HG03060 (cell line): Measurements from ENCODE around the gene PRELID1.
"Not testable (repeated sequence)": the region's sequence is repeated elsewhere in the genome, so short reads cannot be mapped to it uniquely, and the experiment has no call there.

Source experiments
- ATAC-seq: cut with Tn5 transposase; IDR thresholded peaks from one replicate; pipeline ENCODE4 v1.9.1; 2021; ENCODE audit warnings: low read depth, moderate number of reproducible peaks; ENCODE audit not compliant: unreplicated experiment

The PRELID1 gene, protein sequence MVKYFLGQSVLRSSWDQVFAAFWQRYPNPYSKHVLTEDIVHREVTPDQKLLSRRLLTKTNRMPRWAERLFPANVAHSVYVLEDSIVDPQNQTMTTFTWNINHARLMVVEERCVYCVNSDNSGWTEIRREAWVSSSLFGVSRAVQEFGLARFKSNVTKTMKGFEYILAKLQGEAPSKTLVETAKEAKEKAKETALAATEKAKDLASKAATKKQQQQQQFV

DNA sequence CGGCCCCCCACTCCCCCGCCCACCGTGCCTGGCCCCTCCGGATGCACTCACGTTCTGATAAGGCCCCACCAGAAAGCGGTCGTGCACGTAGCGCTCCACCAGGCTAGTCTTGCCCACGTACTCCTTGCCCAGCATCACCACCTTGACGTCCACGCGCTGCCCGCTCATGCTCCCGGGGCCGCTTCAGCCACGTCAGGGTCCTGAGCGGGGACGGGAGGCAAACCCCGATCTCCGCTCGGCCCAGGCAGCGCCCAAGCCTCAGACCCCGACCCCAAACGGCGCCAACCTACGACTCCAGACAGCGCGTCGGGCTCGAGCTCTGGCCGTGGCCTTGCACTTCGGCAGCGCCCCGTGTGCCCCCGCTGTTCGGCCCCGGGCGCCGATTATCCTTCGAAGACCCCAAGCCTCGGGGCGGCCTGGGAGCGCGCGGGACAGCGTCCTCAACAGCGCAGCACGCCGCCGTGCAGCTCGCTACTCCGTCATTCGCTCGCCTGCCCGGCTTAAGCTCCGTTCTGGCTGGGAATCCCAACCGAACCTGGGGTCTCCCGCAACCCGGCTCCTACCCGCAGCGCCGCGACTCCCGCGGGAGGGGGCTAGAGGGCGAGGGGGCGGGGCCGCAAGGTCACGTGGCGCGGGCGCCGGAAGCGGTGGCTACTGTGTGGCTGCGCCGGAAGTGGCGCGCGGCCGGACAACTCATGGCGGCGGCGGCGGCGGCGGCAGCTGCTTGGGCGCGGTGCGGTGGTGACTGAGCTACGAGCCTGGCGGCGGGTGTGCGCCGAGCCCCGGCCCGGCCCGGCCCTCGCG, at the start of gene PRELID1, which contains the start of gene RAB24:
Gene PRELID1, plus strand, starts transcription at position 679 of the 804 bp plus-strand sequence. CDS start 187 bp downstream, outside the sequence.
Gene RAB24, minus strand, starts transcription at position 599 of the 804 bp plus-strand sequence. Its CDS starts 431 bp downstream, at position 168.
- ATAC-seq = no peak

DNA sequence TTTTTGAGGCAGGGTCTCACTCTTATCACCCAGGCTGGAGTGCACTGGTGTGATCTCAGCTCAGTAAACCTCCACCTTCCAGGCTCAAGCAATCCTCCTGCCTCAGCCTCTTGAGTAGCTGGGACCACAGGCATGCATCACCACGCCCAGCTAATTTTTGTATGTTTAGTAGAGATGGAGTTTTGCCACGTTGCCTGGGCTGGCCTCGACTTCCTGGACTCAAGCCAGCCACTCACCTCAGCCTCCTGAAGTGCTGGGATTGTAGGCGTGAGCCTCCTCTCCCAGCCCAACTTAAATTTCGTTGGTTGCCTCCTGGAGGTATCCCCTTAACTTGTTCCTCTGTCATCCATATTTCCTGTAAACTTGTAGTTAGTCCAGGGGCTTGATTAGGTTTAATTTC, 47.3 kb upstream of the PRELID1 start:
- ATAC-seq = no peak

DNA sequence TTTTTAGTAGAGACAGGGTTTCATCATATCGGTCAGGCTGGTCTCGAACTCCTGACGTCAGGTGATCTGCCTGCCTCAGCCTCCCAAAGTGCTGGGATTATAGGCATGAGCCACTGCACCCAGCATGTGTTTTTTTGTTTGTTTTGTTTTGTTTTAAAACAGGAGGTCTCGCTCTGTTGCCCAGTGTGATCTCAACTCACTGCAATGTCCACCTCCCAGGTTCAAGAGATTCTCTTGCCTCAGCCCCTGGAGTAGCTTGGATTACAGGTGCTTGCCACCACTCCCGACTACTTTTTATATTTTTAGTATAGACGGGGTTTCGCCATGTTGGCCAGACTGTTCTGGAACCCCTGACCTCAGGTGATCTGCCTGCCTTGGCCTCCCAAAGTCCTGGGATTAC, 44.9 kb upstream of the PRELID1 start:
- not testable (repeated sequence) for ATAC-seq

DNA sequence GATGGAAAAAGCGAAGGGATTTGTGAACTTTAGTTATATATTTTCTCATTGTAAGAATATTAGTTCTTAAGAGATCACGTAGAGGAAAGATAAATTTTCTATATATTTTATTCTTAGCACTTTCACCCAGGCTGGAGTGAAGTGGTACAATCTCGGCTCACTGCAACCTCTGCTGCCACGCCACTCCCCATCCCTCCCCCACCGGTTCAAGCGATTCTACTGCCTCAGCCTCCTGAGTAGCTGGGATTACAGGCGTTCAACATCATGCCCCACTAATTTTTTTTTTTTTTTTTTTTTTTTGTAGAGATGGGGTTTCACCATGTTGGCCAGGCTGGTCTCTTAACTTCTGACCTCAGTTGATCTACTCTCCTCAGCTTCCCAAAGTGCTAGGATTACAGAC, 42.6 kb upstream of the PRELID1 start:
- ATAC-seq = no peak

DNA sequence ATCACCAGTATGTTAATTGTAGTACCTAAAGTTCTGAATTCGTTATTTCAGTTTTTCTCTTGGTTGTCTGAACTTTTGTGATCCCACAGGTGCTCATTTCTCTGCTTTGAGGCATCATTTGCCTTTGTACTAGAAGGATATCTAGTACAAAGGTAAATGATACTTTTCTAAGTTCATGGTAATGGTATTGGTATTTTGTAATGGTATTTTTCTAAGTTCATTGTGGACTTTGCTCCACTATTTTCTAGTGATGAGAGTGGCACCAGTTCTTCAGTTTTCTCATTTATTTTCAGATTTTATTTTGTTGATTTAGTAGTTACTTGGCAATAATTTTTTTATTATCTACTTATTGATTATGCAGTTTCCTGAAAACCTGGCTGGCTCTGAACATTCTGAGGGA, 42.1 kb upstream of the PRELID1 start:
- ATAC-seq = no peak

DNA sequence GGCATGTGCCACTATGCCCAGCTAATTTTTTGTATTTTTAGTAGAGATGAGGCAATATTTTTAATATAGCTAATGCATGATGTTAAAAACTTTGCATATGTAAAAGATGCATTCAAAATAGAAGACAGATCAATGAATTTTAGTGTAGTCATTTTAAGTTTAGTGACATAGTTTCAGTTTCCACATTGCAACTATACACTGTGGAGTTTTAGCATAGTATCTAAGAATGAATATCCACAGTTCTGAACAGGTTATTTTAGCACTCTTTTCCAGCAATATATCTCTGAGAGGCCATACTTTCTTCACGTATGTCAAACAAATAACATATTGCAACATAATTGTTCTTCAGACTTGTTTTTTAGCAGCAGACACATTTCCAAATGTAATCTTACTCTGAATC, 39.4 kb upstream of the PRELID1 start:
- no peak for ATAC-seq

DNA sequence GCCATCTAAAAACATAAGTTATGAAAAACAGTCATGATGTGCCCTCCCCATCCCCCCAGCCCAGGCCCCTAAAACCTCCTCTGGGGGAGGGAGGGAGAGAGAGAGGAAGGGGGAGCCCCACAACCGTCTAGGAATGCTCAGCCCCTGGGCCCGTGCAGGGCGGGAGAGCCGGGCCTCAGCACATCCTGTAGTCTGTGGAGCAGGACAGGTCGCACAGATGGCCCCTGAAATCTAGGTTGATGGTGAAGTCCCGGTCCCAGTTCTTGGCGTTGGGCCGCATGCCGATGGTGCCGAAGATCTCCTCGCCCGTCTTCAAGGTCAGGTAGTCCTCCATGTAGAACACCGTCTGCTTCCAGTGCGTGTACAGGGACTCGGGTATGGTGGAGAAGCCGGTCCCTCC, 38.2 kb upstream of the PRELID1 start:
- no peak for ATAC-seq

DNA sequence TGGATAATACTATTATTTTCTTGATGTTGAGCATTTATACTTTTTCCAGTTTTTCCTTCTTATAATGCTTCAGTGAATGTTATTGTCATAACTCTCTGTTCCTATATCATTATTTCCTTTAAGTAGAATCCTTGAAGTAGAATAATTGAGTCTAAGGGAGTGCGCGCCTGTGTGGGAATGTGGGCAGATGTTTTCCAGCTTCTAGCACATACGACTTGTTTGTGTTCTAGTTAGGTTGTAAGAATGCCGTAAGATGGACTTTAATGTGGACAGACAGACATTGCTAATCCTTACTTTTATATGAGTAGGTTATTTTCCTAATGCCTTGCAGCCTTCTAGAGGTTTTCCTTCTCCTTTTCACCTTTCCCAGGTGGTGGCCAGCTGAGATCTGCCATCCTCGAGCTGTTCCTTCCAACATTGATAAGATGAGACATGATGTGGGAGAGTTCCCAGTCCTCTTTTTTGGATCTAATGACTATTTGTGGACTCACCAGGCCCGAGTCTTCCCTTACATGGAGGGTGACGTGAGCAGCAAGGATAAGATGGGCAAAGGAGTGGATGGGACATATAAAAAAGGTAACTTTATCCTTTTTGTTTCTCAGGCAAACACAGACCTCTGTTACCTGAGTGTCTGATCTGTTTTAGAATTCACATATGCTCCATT, 34.2 kb upstream of the PRELID1 start:
- no peak for ATAC-seq

DNA sequence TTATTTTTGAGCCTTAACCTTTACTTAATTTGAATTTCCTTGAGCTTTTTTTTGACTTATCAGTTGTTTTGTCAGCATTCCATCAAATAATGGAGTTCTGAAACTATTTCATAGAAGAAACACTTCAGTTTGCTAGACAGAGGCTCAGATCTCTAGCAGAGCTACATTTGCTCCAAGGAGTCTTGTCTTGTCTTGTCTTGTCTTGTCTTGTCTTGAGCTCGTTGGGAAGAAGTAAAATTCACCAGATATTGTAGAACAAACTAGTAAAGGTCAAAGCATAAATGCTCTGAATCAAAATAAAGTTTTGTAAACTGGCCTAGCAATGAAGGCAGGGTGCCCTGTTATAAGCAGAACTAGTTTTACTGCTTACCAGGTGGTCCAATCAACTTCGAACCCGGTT, 33.6 kb upstream of the PRELID1 start:
- no peak for ATAC-seq

DNA sequence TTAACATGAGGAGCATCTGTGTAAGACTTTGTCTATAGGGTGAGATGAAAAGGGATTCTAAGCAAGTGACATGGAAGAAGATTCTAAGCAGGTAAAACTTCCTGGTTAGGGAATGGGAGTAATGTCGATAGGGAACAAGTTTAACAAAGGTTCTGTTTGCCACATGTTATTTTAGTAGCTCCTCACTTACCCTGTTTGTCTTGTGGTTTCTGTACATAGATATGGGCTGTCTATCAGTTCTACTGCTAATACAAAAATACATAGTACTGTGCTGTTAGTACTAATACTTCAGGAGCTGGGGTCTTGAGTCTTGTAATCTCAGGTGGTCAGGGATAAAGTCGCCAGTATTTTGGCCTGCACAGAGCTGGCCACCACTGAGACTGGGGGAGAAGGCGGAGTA, 32.9 kb upstream of the PRELID1 start:
- no peak for ATAC-seq

DNA sequence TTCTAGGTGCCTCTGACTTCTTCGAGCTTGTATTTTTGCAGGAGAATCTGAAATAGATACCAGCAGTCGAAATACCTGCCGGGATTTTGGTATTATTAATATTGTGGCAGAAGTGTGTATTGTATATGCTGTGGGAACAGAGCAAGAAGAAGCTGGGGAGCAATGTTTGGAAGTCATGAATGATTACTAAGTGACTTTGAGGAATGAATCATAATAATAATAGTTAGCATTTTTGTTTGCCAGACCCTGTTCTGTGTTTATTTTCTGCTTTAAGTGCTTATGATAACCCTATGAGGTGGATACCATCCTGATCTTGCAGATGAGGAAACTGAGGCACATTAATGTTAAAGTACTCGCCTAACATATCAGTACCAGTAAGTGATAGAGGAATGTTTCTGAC, 32.5 kb upstream of the PRELID1 start:
- no peak for ATAC-seq

DNA sequence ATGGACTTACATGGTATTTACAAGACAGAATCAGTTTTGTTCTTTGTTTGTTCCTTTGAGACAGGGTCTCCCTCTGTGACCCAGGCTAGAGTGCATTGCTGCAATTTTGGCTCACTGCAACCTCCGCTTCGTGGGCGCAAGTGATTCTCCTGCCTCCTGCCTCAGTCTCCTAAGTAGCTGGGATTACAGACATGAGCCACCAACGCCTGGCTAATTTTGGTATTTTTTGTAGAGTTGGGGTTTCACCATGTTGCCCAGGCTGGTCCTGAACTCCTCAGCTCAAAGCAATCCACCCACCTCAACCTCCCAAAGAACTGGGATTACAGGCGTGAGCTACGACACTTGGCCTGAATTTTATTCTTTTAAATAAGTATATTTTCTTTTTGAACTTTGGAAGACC, 27.7 kb upstream of the PRELID1 start:
- ATAC-seq = no peak

DNA sequence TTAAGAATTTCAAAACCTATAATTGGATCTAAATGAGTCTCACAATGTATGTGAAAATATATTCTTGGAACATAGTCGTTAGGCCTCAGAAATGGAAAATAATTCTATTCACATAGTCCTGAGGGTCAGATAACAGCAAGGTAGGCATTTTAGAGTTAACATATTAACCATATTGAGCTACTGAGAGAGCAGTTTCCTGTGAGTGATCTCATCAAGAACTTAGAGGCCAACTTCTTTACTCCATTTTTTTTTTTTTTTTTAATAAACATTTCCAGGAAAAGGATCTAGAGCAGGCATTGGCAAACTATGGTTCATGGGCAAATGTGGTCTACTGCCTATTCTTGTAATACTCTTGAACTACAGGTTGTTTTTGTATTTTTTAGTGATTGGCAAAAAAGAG, 26.7 kb upstream of the PRELID1 start:
- no peak for ATAC-seq

DNA sequence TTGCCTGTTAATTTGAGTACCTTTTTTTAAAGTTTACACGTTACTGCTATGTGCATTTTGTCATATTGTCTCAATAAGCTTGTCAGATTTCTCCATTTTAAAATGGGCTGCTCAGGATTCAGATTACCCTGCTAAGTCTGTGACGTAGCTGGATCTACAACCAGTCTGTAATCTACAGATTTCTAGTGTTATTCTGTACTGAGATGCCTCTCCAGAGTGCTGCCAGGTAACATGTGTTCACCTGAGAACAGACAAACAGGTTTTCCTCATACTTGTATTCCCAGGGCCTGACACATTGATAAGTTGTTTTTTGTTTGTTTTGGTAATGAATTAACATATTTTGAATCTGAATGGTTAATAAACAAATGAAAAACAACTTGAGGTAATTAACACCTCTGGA, 15.4 kb upstream of the PRELID1 start:
- ATAC-seq = no peak

DNA sequence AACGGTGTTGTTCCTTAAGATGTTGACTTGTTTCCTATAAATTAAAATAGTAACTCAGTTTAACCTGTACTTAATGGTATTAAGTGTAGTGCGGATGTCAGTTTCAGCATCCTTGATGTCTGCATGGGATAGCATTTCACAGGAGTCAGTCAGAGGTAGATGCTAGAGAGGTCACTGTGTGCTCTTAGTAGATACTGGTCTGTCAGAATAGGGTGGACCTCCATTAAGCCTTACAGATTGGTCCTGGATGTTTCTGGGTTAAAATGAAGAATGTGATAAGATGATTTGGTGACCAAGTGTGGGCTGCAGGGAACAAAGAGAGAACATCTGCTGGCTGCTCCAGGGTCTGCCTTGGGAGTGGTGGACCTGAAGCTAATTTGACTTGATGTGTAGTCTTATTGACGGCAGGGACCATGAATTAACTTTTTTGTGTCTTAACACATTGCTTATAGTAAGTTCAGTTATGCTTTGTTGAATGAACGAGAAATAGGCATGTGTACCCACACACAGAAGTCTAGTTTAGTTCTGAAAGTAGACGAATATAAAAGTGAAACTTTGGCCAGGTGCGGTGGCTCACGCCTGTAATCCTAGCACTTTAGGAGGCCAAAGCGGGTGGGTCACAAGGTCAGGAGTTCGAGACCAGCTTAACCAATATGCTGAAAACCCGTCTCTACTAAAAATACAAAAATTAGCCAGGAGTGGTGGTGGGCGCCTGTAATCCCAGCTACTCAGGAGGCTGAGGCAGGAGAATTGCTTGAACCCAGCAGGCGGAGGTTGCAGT, 12.6 kb upstream of the PRELID1 start:
- no peak for ATAC-seq

DNA sequence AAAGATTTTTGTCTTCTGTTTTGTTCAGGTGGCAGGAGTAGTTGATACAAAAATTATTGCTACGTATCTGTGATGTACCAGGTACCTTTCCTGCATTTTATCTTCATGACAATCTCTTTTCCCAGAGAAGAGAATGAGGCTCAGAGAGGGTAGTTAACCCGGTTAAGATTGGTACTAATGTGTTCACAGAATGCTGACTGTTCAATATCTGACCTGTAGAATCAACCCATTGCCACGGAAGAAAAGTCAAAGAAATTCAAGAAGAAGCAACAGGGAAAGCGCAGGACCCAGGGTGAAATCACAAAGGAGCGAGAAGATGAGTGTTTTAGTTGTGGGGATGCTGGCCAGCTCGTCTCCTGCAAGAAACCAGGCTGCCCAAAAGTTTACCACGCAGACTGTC, 11.9 kb upstream of the PRELID1 start:
- no peak for ATAC-seq

DNA sequence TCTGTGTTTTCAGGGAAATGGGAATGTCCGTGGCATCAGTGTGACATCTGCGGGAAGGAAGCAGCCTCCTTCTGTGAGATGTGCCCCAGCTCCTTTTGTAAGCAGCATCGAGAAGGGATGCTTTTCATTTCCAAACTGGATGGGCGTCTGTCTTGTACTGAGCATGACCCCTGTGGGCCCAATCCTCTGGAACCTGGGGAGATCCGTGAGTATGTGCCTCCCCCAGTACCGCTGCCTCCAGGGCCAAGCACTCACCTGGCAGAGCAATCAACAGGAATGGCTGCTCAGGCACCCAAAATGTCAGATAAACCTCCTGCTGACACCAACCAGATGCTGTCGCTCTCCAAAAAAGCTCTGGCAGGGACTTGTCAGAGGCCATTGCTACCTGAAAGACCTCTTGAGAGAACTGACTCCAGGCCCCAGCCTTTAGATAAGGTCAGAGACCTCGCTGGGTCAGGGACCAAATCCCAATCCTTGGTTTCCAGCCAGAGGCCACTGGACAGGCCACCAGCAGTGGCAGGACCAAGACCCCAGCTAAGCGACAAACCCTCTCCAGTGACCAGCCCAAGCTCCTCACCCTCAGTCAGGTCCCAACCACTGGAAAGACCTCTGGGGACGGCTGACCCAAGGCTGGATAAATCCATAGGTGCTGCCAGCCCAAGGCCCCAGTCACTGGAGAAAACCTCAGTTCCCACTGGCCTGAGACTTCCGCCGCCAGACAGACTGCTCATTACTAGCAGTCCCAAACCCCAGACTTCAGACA, 9.6 kb upstream of the PRELID1 start:
- no peak for ATAC-seq

DNA sequence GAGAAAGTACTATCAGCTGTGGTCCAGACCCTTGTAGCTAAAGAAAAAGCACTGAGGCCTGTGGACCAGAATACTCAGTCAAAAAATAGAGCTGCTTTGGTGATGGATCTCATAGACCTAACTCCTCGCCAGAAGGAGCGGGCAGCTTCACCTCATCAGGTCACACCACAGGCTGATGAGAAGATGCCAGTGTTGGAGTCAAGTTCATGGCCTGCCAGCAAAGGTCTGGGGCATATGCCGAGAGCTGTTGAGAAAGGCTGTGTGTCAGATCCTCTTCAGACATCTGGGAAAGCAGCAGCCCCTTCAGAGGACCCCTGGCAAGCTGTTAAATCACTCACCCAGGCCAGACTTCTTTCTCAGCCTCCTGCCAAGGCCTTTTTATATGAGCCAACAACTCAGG, 9.0 kb upstream of the PRELID1 start:
- no peak for ATAC-seq

DNA sequence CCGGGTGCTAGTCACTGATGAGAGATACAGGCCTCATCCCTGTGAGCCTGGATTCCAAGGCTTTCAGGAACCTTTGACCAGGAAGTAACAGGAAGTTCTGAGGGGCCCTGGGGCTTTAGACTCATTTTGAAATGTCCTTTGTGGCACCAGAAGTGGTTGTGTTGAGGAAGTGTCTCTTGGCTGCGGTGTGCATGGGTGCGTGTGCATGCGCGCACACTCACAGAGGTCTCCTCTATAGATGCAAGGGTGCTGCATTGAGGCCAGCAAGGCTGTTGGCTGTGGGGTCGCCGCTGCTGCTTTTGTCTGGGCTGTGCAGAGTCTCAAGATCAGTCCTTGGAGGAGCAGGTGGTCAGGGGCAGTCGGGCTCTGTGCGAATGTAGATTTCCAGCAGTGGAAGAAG, 7.7 kb upstream of the PRELID1 start:
- ATAC-seq = no peak

DNA sequence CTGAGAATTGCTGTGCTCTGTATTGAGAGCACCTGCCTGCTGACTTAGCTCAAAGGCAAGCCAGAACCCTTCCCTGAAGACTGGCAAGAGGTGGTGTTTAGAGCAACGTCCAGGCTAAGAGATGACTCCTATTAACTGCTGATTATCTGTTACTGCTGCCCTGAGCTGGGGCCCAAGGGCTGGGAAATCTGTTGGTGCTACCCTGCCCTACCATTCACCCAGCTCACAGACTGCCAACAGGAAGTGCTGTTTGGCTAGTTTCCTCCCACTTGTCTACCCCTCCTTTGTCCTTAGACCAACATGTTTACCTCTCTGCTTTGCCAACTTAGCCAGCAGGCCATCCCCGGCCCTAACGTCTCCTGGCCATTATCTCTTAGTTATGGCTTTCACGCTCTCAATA, 7.0 kb upstream of the PRELID1 start:
- ATAC-seq = no peak
